Ishikawa (cell line): Measurements from ENCODE around the gene WDR45.
A peak's percentile ranks its signal among the peaks of the same experiment; 100 is the strongest.

Experiments
- CEBPB ChIP-seq: IDR thresholded peaks from 2 replicates; pipeline ENCODE4 v1.6.1; 2012
- CREB1 ChIP-seq: IDR thresholded peaks from 2 replicates; pipeline ENCODE4 v1.6.1; 2012; ENCODE audit warnings: low read depth
- EGR1 ChIP-seq: IDR thresholded peaks from 2 replicates; pipeline ENCODE4 v1.6.1; 2012
- EP300 ChIP-seq: IDR thresholded peaks from 2 replicates; pipeline ENCODE4 v1.6.1; 2012; ENCODE audit warnings: borderline replicate concordance
- FOXM1 ChIP-seq: IDR thresholded peaks from 2 replicates; pipeline ENCODE4 v1.6.1; 2012; ENCODE audit warnings: low read depth, borderline replicate concordance
- MAX ChIP-seq: IDR thresholded peaks from 2 replicates; pipeline ENCODE4 v1.6.1; 2012
- NFIC ChIP-seq: IDR thresholded peaks from 2 replicates; pipeline ENCODE4 v1.6.1; 2012
- RAD21 ChIP-seq: IDR thresholded peaks from 2 replicates; pipeline ENCODE4 v1.6.1; 2012; ENCODE audit warnings: low read depth
- REST ChIP-seq: IDR thresholded peaks from 2 replicates; pipeline ENCODE4 v1.6.1; 2012; ENCODE audit warnings: low read depth, mild to moderate bottlenecking
- TAF1 ChIP-seq: IDR thresholded peaks from 2 replicates; pipeline ENCODE4 v1.6.1; 2012; ENCODE audit warnings: low read depth, mild to moderate bottlenecking
- TCF12 ChIP-seq: IDR thresholded peaks from 2 replicates; pipeline ENCODE4 v1.6.1; 2012; ENCODE audit warnings: low read depth
- TEAD4 ChIP-seq: IDR thresholded peaks from 2 replicates; pipeline ENCODE4 v1.6.1; 2012
- USF1 ChIP-seq: IDR thresholded peaks from 2 replicates; pipeline ENCODE4 v1.6.1; 2012
- YY1 ChIP-seq: IDR thresholded peaks from 2 replicates; pipeline ENCODE4 v1.6.1; 2012; ENCODE audit warnings: low read depth
- ZBTB7A ChIP-seq: IDR thresholded peaks from 2 replicates; pipeline ENCODE4 v1.6.1; 2012; ENCODE audit warnings: low read depth

The WDR45 gene

GRCh38 chrX:49040376-49040955, 39.2 kb downstream of the WDR45 start:
- no peak for TF ChIP-seq TEAD4
- TF ChIP-seq CEBPB = no peak
- TF ChIP-seq MAX = no peak
- TF ChIP-seq EGR1 = no peak
- no peak for TF ChIP-seq TAF1
- no peak for TF ChIP-seq RAD21
- TF ChIP-seq NFIC = no peak
- no peak for TF ChIP-seq YY1
- no peak for TF ChIP-seq CREB1
- TF ChIP-seq USF1 = no peak
- no peak for TF ChIP-seq REST
- TF ChIP-seq TCF12 = no peak
- TF ChIP-seq ZBTB7A = no peak
- no peak for TF ChIP-seq FOXM1
- no peak for TF ChIP-seq EP300

- TF ChIP-seq TEAD4 (no peak), NFIC (no peak), USF1 (no peak), FOXM1 (no peak), CEBPB (peak; percentile 92), TCF12 (no peak), YY1 (no peak), EP300 (no peak), TAF1 (no peak), ZBTB7A (0 out of 2 replicates have a peak, but pooled peaks have one; percentile 21)
Measured at GRCh38 chrX:49039598-49040375, 39.9 kb downstream of the WDR45 start.

GRCh38 chrX:49037883-49038475, 41.7 kb downstream of the WDR45 start:
- peak; percentile 44; the same call in 1 of the 2 replicates for TF ChIP-seq CREB1
- no peak for TF ChIP-seq ZBTB7A

GRCh38 chrX:49030283-49030682, 49.4 kb downstream of the WDR45 start:
- TF ChIP-seq EP300 (no peak), YY1 (no peak), CREB1 (no peak), RAD21 (no peak), NFIC (no peak), FOXM1 (no peak), REST (no peak)

- TF ChIP-seq TAF1 (no peak), TCF12 (no peak), RAD21 (no peak), MAX (no peak), TEAD4 (no peak), USF1 (no peak), ZBTB7A (no peak), CREB1 (no peak), NFIC (no peak), FOXM1 (no peak), EGR1 (no peak)
Measured at GRCh38 chrX:49029876-49030275, 49.8 kb downstream of the WDR45 start.
